ENCODE data around the gene ABTB1.

The ABTB1 gene

GRCh38 chr3:127720161-127720823 lies 47.5 kb downstream of the ABTB1 start:
- no peak for DNase-seq (ENCODE audit: low read depth in 2 of 2)

- DNase-seq (ENCODE audit: low read depth in 2 of 2): no peak
Measured at GRCh38 chr3:127720985-127721935, 48.5 kb downstream of the ABTB1 start.

DNA sequence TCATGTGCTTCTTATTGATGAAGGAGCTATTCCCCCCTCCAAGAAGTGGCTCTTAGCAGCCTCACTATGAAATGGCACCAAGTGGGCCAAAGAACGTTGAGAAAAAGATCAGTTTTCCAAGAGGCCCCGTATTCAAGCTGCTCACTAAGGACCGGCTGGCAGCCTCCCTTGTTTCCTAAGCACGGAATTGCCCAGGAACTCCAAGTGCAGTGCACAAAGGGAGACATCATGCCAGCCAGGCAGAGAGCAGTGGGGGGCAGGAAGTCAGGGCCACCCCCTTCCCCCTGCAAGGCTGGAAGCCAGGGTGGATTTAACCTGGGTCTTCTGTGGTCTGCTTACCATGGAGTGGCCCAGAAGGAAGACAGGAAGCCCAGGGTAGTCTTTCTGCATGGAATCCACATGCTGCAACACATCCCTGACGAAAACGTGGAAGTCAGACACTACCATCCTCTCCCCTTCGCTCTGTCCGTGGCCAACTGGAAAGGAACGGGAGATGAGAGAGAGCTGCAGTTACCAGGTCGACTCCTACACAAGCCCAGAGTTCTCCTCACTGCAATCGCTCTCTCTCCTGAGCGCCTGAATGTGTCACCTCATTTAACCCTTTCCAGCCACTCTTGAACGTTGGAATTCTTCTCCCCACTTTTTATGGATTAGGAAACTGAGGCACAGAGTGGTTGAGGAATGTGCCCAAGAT lies 49.5 kb downstream of the ABTB1 start:
- no peak for DNase-seq (ENCODE audit: low read depth in 2 of 2)

DNA sequence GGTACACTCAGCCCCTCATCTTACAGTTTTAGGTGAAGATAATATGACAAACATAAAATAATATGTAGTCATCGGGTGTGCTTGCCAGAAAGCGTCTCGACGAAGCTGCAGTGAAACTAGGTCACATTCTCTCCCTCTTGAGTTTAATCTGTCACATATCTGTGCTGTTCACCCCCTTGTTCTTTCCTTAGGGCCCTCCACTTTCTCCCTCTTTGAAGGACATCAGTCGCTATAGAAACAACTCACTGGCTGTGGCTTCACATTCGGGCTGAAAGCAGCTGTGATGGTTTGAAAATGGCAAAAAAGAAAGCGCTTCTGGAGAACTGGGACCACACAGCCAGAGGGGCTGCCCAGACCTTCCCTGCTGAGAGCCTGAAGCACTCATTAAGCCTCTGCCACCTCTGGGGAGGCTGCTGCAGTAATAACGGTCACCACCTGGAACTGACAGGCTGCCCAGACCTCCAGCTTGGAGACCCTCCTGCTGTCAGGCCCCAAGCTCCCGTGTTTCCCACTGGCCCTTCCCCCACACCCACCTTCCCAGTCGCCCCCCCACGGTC lies 50.3 kb downstream of the ABTB1 start:
- DNase-seq (ENCODE audit: low read depth in 2 of 2): no peak

DNA sequence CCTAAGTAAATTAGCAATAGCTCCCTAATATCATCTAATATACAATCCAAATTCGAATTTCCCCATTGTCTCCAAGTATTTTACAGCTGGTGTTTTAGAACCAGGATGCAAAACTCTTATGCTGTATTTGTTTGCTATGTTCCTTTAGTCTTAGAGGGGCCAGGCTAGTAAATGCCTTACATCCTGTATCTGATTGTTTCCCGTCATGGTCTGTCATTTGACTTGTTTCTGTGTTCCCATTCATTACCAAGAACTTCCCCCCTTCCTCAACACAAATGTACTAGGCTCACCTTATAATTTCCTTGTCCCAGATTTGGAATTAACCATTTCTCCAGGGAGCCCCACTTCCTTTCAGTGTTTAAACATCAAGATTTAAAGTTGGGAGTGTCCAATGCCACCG lies 54.1 kb downstream of the ABTB1 start:
- DNase-seq (ENCODE audit: low read depth in 2 of 2): no peak

DNA sequence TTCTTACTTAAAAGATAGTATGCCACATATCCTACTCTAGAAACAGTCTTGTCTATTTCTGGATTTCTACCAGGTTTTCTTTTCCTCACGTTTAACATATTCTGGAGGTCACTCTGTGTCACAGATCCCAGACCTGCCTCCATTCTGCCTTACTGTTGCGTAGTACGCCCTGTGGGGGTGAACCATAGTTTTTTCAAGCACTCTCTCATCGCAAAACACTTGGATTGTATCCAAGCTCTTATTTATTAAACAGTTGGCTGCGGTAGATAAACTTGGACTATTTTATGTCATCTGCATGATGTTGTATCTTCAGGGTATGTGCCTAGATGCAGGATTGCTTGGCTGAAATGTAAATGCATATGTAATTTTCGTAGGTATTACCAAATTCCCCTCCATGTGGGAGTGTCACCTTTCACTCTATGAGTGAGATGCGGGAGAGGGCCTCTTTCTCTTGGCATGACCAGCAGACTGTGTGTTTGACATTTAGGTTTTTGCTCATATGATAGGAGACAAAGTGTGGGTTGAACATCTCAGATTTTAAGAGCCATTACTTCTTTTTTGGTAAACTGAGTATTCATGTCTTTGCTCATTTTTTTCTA lies 55.8 kb downstream of the ABTB1 start:
- DNase-seq (ENCODE audit: low read depth in 2 of 2): no peak

DNA sequence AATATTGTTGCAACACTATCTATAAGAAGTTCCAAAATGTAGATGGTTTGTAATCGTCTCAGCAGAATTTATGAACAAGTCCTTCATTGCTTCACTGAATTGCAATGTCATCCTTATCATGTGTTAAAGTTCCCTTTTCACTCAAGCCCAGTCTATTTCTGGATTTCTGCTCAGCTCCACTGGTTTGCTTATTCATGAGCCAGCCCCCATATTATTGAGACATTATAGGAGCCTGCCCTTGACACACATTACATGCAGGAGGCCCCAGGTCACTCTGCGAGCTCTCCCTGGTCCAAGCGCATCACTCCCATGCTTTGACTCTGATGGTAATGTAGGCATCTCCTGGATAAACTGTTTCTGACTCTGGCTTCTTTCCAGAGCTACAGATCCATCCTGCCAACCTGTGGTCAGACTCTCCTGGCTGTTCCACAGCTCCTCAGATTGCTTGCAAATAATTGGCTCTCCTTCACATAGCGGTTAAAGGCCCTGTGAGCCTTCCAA lies 56.9 kb downstream of the ABTB1 start:
- DNase-seq (ENCODE audit: low read depth in 2 of 2): no peak

GRCh38 chr3:127730171-127730570 lies 57.4 kb downstream of the ABTB1 start:
- DNase-seq (ENCODE audit: low read depth in 2 of 2): no peak

Data from stimulated activated CD8-positive, alpha-beta memory T cell treated with anti-CD3 and anti-CD28 coated beads, Interleukin-7, amount 100 ng/mL, for 1 hour (primary cell).